ENCODE results near the gene PCDHGA1.

The PCDHGA1 gene

GRCh38 chr5:141398608-141399007 lies 68.3 kb downstream of the PCDHGA1 start:
- no peak overlapping the region for H2AFZ ChIP-seq (ENCODE audit: low read depth, low read length, severe bottlenecking)
- TF ChIP-seq EZH2phosphoT487 (conservative IDR thresholded peaks at IDR 0.05; ENCODE audit: low read length), result no peak
- no peak for TF ChIP-seq CTCF (IDR thresholded peaks at IDR 0.05; ENCODE audit: insufficient read depth, low read length, poor library complexity, severe bottlenecking)
- no peak overlapping the region for H3K9ac ChIP-seq (ENCODE audit: low read length)
- H3K4me2 ChIP-seq (ENCODE audit: low read depth, low read length, poor library complexity, severe bottlenecking), result no peak overlapping the region
- no peaks in the 10 kb centered on the region for H4K20me1 ChIP-seq (ENCODE audit: low read depth, low read length)
- no peak overlapping the region for H3K27ac ChIP-seq (ENCODE audit: low read depth, low read length)
- H3K36me3 ChIP-seq (ENCODE audit: low read length), result peaks cover 10% of the 10 kb centered on the region; the same call in 1 of the 2 replicates
- H3K9me3 ChIP-seq (ENCODE audit: insufficient read depth, low read length), result peaks cover 23% of the 10 kb centered on the region; the same call in 1 of the 2 replicates
- H3K4me3 ChIP-seq (ENCODE audit: insufficient read depth, low read length, poor library complexity, severe bottlenecking), result no peak overlapping the region
- no peaks in the 10 kb centered on the region for H3K9me2 ChIP-seq (replicated peaks; ENCODE audit: insufficient read depth, low read length)
- no peaks in the 10 kb centered on the region; the same call in 1 of the 2 replicates for H3F3A ChIP-seq (ENCODE audit: insufficient read depth)
- no peaks in the 10 kb centered on the region for H3K27me3 ChIP-seq (ENCODE audit: low read length)
- H3K79me2 ChIP-seq (ENCODE audit: insufficient read depth, low read length), result no peaks in the 10 kb centered on the region

- Histone ChIP-seq H3K4me2 (ENCODE audit: low read depth, low read length, poor library complexity, severe bottlenecking) (no peak overlapping the region), H3F3A (ENCODE audit: insufficient read depth) (no peaks in the 10 kb centered on the region; the same call in 1 of the 2 replicates), H4K20me1 (ENCODE audit: low read depth, low read length) (no peaks in the 10 kb centered on the region), H3K4me3 (ENCODE audit: insufficient read depth, low read length, poor library complexity, severe bottlenecking) (no peak overlapping the region), H3K79me2 (ENCODE audit: insufficient read depth, low read length) (no peaks in the 10 kb centered on the region; the same call in 1 of the 2 replicates), H3K27ac (ENCODE audit: low read depth, low read length) (no peak overlapping the region), H3K27me3 (ENCODE audit: low read length) (no peaks in the 10 kb centered on the region), H3K36me3 (ENCODE audit: low read length) (peaks cover 10% of the 10 kb centered on the region; the same call in 1 of the 2 replicates), H2AFZ (ENCODE audit: low read depth, low read length, severe bottlenecking) (no peak overlapping the region), H3K9ac (ENCODE audit: low read length) (no peak overlapping the region), H3K9me2 (replicated peaks; ENCODE audit: insufficient read depth, low read length) (no peaks in the 10 kb centered on the region), H3K9me3 (ENCODE audit: insufficient read depth, low read length) (peaks cover 23% of the 10 kb centered on the region; the same call in 1 of the 2 replicates)
- no peak for TF ChIP-seq EZH2phosphoT487 (conservative IDR thresholded peaks at IDR 0.05; ENCODE audit: low read length)
- no peak for TF ChIP-seq CTCF (IDR thresholded peaks at IDR 0.05; ENCODE audit: insufficient read depth, low read length, poor library complexity, severe bottlenecking)
Observed at GRCh38 chr5:141399555-141400258, 69.4 kb downstream of the PCDHGA1 start.

- Histone ChIP-seq H3K27ac (ENCODE audit: low read depth, low read length) (no peak within 1 kb of the TSS), H4K20me1 (ENCODE audit: low read depth, low read length) (no peaks in the 10 kb centered on the region), H3K4me2 (ENCODE audit: low read depth, low read length, poor library complexity, severe bottlenecking) (no peak within 1 kb of the TSS), H3F3A (ENCODE audit: insufficient read depth) (no peaks in the 10 kb centered on the region), H3K79me2 (ENCODE audit: insufficient read depth, low read length) (no peaks in the 10 kb centered on the region; the same call in 1 of the 2 replicates), H3K36me3 (ENCODE audit: low read length) (peaks cover 22% of the 10 kb centered on the region), H3K9me2 (replicated peaks; ENCODE audit: insufficient read depth, low read length) (no peaks in the 10 kb centered on the region), H3K4me3 (ENCODE audit: insufficient read depth, low read length, poor library complexity, severe bottlenecking) (no peak within 1 kb of the TSS), H3K9me3 (ENCODE audit: insufficient read depth, low read length) (peaks cover 32% of the 10 kb centered on the region; the same call in 1 of the 2 replicates), H3K9ac (ENCODE audit: low read length) (no peak within 1 kb of the TSS), H2AFZ (ENCODE audit: low read depth, low read length, severe bottlenecking) (no peak within 1 kb of the TSS), H3K27me3 (ENCODE audit: low read length) (no peaks in the 10 kb centered on the region)
- TF ChIP-seq CTCF (IDR thresholded peaks at IDR 0.05; ENCODE audit: insufficient read depth, low read length, poor library complexity, severe bottlenecking) (no peak), EZH2phosphoT487 (conservative IDR thresholded peaks at IDR 0.05; ENCODE audit: low read length) (no peak)
Observed at GRCh38 chr5:141402553-141403243, 72.4 kb downstream of the PCDHGA1 start, which contains the start of gene PCDHGA9. PCDHGA9 (plus strand) TSS chr5:141402778; CDS start chr5:141402953, 175 bp downstream.

Data from SU-DHL-6 (cell line).